ENCODE data around the gene FLAD1.

FLAD1 gene

GRCh38 chr1:155005076-155006011 is 22.2 kb downstream of the FLAD1 start:
- no peak for DNase-seq

GRCh38 chr1:155006601-155007101 is 23.5 kb downstream of the FLAD1 start:
- DNase-seq: no peak

- DNase-seq: no peak
These were observed 24.2 kb downstream of the FLAD1 start for GRCh38 chr1:155007251-155007828.

- DNase-seq: peak; percentile 69 to 72
These were observed 25.1 kb downstream of the FLAD1 start for GRCh38 chr1:155008015-155008941.

GRCh38 chr1:155009221-155009711 is 26.1 kb downstream of the FLAD1 start:
- no peak for DNase-seq

GRCh38 chr1:155009742-155010141 is 26.6 kb downstream of the FLAD1 start:
- no peak for DNase-seq

- DNase-seq: no peak
These were observed 27.2 kb downstream of the FLAD1 start for GRCh38 chr1:155010211-155010918.

- no peak for DNase-seq
These were observed 27.9 kb downstream of the FLAD1 start for GRCh38 chr1:155011004-155011416.

GRCh38 chr1:155011437-155012025 is 28.4 kb downstream of the FLAD1 start:
- no peak for DNase-seq

- DNase-seq: no peak
These were observed 28.9 kb downstream of the FLAD1 start for GRCh38 chr1:155012026-155012546.

GRCh38 chr1:155012776-155013602 is 29.8 kb downstream of the FLAD1 start:
- no peak for DNase-seq

GRCh38 chr1:155013632-155014031 is 30.5 kb downstream of the FLAD1 start:
- DNase-seq: no peak

GRCh38 chr1:155014709-155015508 is 31.8 kb downstream of the FLAD1 start:
- DNase-seq: no peak

GRCh38 chr1:155015527-155016230 is 32.5 kb downstream of the FLAD1 start:
- no peak for DNase-seq

- no peak for DNase-seq
These were observed 33.2 kb downstream of the FLAD1 start for GRCh38 chr1:155016231-155016831.

GRCh38 chr1:155017041-155017945 is 34.1 kb downstream of the FLAD1 start:
- DNase-seq: peak; percentile 87 to 92

- no peak for DNase-seq
These were observed 34.8 kb downstream of the FLAD1 start for GRCh38 chr1:155017946-155018316.

Data from stimulated activated CD4-positive, alpha-beta T cell treated with anti-CD3 and anti-CD28 coated beads, Interleukin-2, amount 100 ng/mL, for 48 hours (primary cell).